HG02870 (cell line): ENCODE data around the gene HSPA9.

Experiments
- ATAC-seq: cut with Tn5 transposase; IDR thresholded peaks from one replicate; pipeline ENCODE4 v1.9.1; 2021; ENCODE audit warnings: mild to moderate bottlenecking, moderate library complexity; ENCODE audit not compliant: unreplicated experiment

Gene HSPA9

GRCh38 chr5:138564242-138564641 lies 11.0 kb downstream of the HSPA9 start:
- ATAC-seq, result no peak

GRCh38 chr5:138563340-138564118 lies 11.7 kb downstream of the HSPA9 start:
- ATAC-seq, result no peak

GRCh38 chr5:138560971-138561370 lies 14.2 kb downstream of the HSPA9 start:
- no peak for ATAC-seq

- ATAC-seq, result no peak
Observed at GRCh38 chr5:138559937-138560336, 15.3 kb downstream of the HSPA9 start.

- no peak for ATAC-seq
Observed at GRCh38 chr5:138557677-138558076, 17.5 kb downstream of the HSPA9 start.

- ATAC-seq, result no peak
Observed at GRCh38 chr5:138554143-138554542, 21.1 kb downstream of the HSPA9 start.

GRCh38 chr5:138553437-138554095 lies 21.6 kb downstream of the HSPA9 start:
- ATAC-seq, result no peak

- ATAC-seq, result no peak
Observed at GRCh38 chr5:138552657-138553056, 22.5 kb downstream of the HSPA9 start.

GRCh38 chr5:138549414-138549813 lies 25.8 kb downstream of the HSPA9 start:
- ATAC-seq, result no peak

GRCh38 chr5:138545919-138546562 lies 29.2 kb downstream of the HSPA9 start:
- no peak for ATAC-seq

GRCh38 chr5:138544181-138545134 lies 30.7 kb downstream of the HSPA9 start:
- no peak for ATAC-seq

GRCh38 chr5:138543730-138544104 lies 31.5 kb downstream of the HSPA9 start:
- peak; percentile 38 for ATAC-seq

GRCh38 chr5:138542956-138543729 lies 32.1 kb downstream of the HSPA9 start, which contains the start of gene ETF1:
ETF1 (minus strand) TSS chr5:138543236; CDS start chr5:138542918, 318 bp downstream.
- peak; percentile 89 for ATAC-seq

- no peak for ATAC-seq
Observed at GRCh38 chr5:138542180-138542955, 32.8 kb downstream of the HSPA9 start.

GRCh38 chr5:138541511-138542179 lies 33.6 kb downstream of the HSPA9 start:
- no peak for ATAC-seq

GRCh38 chr5:138539791-138540190 lies 35.4 kb downstream of the HSPA9 start:
- no peak for ATAC-seq

GRCh38 chr5:138538943-138539627 lies 36.1 kb downstream of the HSPA9 start:
- no peak for ATAC-seq

GRCh38 chr5:138536665-138537315 lies 38.4 kb downstream of the HSPA9 start:
- no peak for ATAC-seq
